RWPE1 (cell line): ENCODE measurements around the gene CD44.

Experiments used
- CTCF ChIA-PET: fragments of 350-600 bp; sonication (Branson Sonifier 250); formaldehyde crosslinking; extraction: SDS; loops from one replicate; lab custom pipeline; 2021; lab: Yijun Ruan, JAX
- POLR2A ChIA-PET: fragments of 400-600 bp; formaldehyde crosslinking; extraction: SDS; loops from one replicate; lab custom pipeline; 2020; ENCODE audit warnings: antibody characterized with exemption; ENCODE audit not compliant: low non-redundant PET; lab: Yijun Ruan, JAX
- DNase-seq: peaks from one replicate; pipeline ENCODE4 v3.0.0; 2012; ENCODE audit warnings: low spot score
- H3K27ac ChIP-seq: fragments of 450-650 bp; 2 replicates; pipeline ENCODE4 v1.5.1; 2017
- CTCF ChIP-seq: fragments of 450-650 bp; conservative IDR thresholded peaks from 2 replicates; pipeline ENCODE4 v1.5.1; 2017; ENCODE audit warnings: low read depth, mild to moderate bottlenecking

CD44 gene

GRCh38 chr11:35241531-35241930, 102.6 kb downstream of the CD44 start:
- H3K27ac ChIP-seq: no peak overlapping the region
- no peak for TF ChIP-seq CTCF
- no peak for DNase-seq
- ChIA-PET POLR2A (no interaction called here), CTCF (no interaction called here)

- TF ChIP-seq CTCF: no peak
- H3K27ac ChIP-seq: no peak overlapping the region
- ChIA-PET POLR2A (no interaction called here), CTCF (no interaction called here)
- no peak for DNase-seq
Observed at GRCh38 chr11:35242412-35243242, 103.7 kb downstream of the CD44 start.

DNA sequence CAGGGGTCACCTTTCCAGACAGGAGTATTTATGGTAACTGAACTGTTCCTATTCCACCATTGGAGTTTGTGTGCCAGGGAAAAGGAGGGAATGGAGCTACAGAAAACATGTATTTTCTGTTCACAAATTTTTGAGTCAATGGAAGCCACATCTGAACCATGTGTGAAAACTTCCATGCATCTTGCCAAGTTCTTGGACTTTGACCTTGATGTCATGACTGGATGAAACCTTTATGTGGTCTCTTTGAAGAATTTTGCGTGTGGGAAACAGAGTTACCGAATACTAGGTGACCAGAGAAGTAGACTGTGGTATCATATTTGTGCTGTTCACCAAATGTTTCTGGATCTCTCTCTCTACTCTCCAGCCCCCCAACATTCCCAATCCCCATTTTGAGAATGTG, 104.8 kb downstream of the CD44 start:
- ChIA-PET POLR2A (no interaction called here), CTCF (no interaction called here)
- no peak for TF ChIP-seq CTCF
- no peak for DNase-seq
- no peak overlapping the region for H3K27ac ChIP-seq

DNA sequence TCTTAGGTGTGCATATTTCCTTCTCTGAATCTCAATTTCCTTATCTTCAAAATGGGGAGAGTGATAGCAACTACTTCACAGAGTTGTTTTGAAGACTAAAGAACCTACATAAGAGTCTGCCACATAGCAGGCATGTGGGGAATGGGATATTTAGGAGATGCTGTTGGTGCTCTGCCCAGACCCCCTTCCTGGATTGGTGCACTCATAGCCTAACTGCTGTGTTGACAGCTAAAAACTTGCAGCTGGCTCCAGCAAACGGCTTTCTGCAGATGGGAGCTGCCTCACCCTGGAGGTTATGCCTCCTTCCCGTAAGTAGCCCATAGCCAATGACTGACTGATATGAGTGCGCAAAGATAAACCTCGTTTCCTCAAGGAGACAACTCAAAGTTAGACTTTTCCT, 106.1 kb downstream of the CD44 start:
- no peak overlapping the region for H3K27ac ChIP-seq
- no peak for TF ChIP-seq CTCF
- DNase-seq: no peak
- CTCF ChIA-PET: no interaction called here
- POLR2A ChIA-PET: no interaction called here

DNA sequence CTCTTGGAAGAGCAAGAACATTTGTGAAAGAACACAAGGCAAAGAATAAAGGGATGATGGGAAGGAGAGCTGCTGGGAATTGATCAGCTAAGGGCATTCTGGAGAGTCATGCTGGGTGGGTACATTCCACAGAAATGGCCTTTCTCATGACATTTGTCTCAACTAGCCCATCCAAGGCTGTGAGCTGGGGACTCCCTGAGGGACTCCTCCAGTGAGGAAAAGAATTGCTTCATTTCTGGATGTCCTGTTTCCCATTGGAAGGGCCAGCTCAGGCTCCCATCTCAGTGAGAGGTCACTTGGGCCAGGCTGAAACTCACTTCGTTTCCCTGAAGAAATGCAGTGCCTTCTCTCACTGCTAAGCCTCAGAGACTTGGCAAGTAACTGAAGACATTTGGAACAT, 106.8 kb downstream of the CD44 start:
- H3K27ac ChIP-seq: no peak overlapping the region
- DNase-seq: no peak
- ChIA-PET POLR2A (no interaction called here), CTCF (interaction anchor here (0.6 to 1.0 kb wide), 4 partner anchors 8 to 319 kb away, joined by 3 to 4 read pairs (median 3); no protein-coding TSS in a partner anchor)
- TF ChIP-seq CTCF: no peak

- no peak for TF ChIP-seq CTCF
- ChIA-PET CTCF (no interaction called here), POLR2A (no interaction called here)
- H3K27ac ChIP-seq: no peak overlapping the region
- DNase-seq: no peak
Observed at GRCh38 chr11:35246745-35247144, 107.8 kb downstream of the CD44 start.
